Smooth muscle cell (in vitro differentiated cells): Measurements from ENCODE around the gene ABCF1. TPM values are rescaled to one million over a fixed set of nuclear protein-coding genes. Genes with fewer than 3 reads are reported as not detected.
A peak's percentile ranks its signal among the peaks of the same experiment; 100 is the strongest.
"Not testable (repeated sequence)": the region's sequence is repeated elsewhere in the genome, so short reads cannot be mapped to it uniquely, and the experiment has no call there.

Source experiments
- DNase-seq: peaks from one replicate; lab custom pipeline; 2025; ENCODE audit not compliant: unreplicated experiment; lab: John Stamatoyannopoulos, UW
- H2AFZ ChIP-seq: fragments of 200-600 bp; sonication (generic); 2 replicates; pipeline ENCODE4 v1.6.0; 2016; ENCODE audit warnings: antibody characterized with exemption, low read depth, mild to moderate bottlenecking
- H3F3A ChIP-seq: fragments of 200-600 bp; sonication (generic); 2 replicates; pipeline ENCODE4 v1.6.0; 2017; ENCODE audit warnings: antibody characterized with exemption, low read depth
- H3K27ac ChIP-seq: fragments of 200-600 bp; sonication (generic); 2 replicates; pipeline ENCODE4 v1.5.1; 2016; ENCODE audit warnings: low read depth, mild to moderate bottlenecking
- H3K27me3 ChIP-seq: fragments of 200-600 bp; sonication (generic); 2 replicates; pipeline ENCODE4 v1.6.1; 2016; ENCODE audit warnings: low read depth, mild to moderate bottlenecking
- H3K36me3 ChIP-seq: fragments of 200-600 bp; sonication (generic); 2 replicates; pipeline ENCODE4 v1.5.1; 2016; ENCODE audit warnings: low read depth
- H3K4me1 ChIP-seq: fragments of 200-600 bp; sonication (generic); 2 replicates; pipeline ENCODE4 v1.5.1; 2016; ENCODE audit warnings: low read depth
- H3K4me2 ChIP-seq: fragments of 200-600 bp; sonication (generic); 2 replicates; pipeline ENCODE4 v1.6.0; 2016; ENCODE audit warnings: mild to moderate bottlenecking
- H3K4me3 ChIP-seq: fragments of 200-600 bp; sonication (generic); 2 replicates; pipeline ENCODE4 v1.5.1; 2016; ENCODE audit warnings: mild to moderate bottlenecking
- H3K79me2 ChIP-seq: fragments of 200-600 bp; sonication (generic); 2 replicates; pipeline ENCODE4 v1.6.0; 2016; ENCODE audit warnings: low read depth, mild to moderate bottlenecking
- H3K9ac ChIP-seq: fragments of 200-600 bp; sonication (generic); 2 replicates; pipeline ENCODE4 v1.6.0; 2016; ENCODE audit warnings: low read depth
- H3K9me3 ChIP-seq: fragments of 200-600 bp; sonication (generic); replicated peaks from 2 replicates; pipeline ENCODE4 v1.5.1; 2016; ENCODE audit warnings: low read depth
- H4K20me1 ChIP-seq: fragments of 200-600 bp; sonication (generic); 2 replicates; pipeline ENCODE4 v1.6.0; 2016; ENCODE audit warnings: low read depth
- WGBS: methylation state at CpG from one replicate; pipeline ENCODE4 v1.1.7; 2016; ENCODE audit warnings: low lambda C conversion rate; 5-methylcytosine and 5-hydroxymethylcytosine counted together
- polyA plus RNA-seq: library from polyadenylated mRNA; unstranded; fragments of >200 nt; fragmentation: Nextera tagmentation; extraction: Ambion mirVana; gene quantifications from 2 replicates; pipeline ENCODE4 v1.2.1, GENCODE V29; 2016
- total RNA-seq: library from RNA; depleted of rRNA; stranded (reverse); fragments of >200 nt; gene quantifications from 2 replicates; pipeline ENCODE4 v1.2.3, GENCODE V29; 2014
- TF ChIP-seq, protein P1 (sequence below): fragments of 200-600 bp; sonication (generic); IDR thresholded peaks from 2 replicates; pipeline ENCODE4 v1.5.1; 2017; ENCODE audit warnings: borderline replicate concordance, mild to moderate bottlenecking, antibody characterized with exemption; ENCODE audit not compliant: insufficient read depth, poor library complexity, severe bottlenecking

ABCF1 gene
- total RNA-seq (25.2 and 34.7 TPM in 2 replicates), polyA plus RNA-seq (39.1 and 57.3 TPM in 2 replicates)

DNA sequence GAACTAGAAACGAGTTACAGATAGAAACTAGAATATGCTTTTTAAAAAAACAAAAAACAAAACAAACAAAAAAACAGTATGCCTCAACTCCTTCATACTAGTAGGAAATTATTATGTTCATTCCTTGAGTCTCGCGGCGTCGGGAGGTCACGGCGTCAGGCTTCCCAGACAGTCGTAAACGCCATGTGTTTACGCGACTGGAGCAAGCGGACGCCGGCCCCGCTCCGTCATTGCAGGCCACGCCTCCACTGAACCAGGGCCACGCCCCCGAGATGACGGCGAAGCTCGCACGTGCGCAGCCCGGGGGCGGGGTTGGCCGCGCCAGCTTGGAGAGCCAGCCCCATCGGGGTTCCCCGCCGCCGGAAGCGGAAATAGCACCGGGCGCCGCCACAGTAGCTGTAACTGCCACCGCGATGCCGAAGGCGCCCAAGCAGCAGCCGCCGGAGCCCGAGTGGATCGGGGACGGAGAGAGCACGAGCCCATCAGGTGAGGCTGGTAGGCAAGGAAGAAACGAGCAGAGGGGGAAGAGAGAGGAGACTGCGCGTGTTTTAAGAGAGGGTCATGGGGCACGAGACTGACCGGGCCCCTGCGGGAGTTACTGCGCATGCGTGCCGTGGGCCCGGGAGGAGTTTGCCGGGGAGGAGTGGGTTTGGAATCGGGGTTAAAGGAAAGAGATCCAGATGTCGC, at the start of gene ABCF1:
ABCF1 (plus strand) TSS at position 368 of the 687 bp plus-strand sequence; CDS start at position 414, 46 bp downstream.
- Histone ChIP-seq H3K36me3 (no peaks in the 10 kb centered on the region), H3K4me2 (peak within 1 kb of the TSS; percentile 97), H3K9me3 (no peaks in the 10 kb centered on the region), H3K27me3 (no peaks in the 10 kb centered on the region), H4K20me1 (peaks cover 43% of the 10 kb centered on the region), H3K27ac (peak within 1 kb of the TSS; percentile 96), H3K4me3 (peak within 1 kb of the TSS; percentile 82), H3K4me1 (peaks cover 21% of the 10 kb centered on the region), H3K9ac (peak within 1 kb of the TSS; percentile 97), H3F3A (no peaks in the 10 kb centered on the region), H2AFZ (peak within 1 kb of the TSS; percentile 98), H3K79me2 (peaks cover 55% of the 10 kb centered on the region)
- under 1% methylated on average over 59 of the region's 59 CpGs for WGBS
- TF ChIP-seq, protein P1, sequence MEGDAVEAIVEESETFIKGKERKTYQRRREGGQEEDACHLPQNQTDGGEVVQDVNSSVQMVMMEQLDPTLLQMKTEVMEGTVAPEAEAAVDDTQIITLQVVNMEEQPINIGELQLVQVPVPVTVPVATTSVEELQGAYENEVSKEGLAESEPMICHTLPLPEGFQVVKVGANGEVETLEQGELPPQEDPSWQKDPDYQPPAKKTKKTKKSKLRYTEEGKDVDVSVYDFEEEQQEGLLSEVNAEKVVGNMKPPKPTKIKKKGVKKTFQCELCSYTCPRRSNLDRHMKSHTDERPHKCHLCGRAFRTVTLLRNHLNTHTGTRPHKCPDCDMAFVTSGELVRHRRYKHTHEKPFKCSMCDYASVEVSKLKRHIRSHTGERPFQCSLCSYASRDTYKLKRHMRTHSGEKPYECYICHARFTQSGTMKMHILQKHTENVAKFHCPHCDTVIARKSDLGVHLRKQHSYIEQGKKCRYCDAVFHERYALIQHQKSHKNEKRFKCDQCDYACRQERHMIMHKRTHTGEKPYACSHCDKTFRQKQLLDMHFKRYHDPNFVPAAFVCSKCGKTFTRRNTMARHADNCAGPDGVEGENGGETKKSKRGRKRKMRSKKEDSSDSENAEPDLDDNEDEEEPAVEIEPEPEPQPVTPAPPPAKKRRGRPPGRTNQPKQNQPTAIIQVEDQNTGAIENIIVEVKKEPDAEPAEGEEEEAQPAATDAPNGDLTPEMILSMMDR, result no peak
- peak; percentile 95 for DNase-seq

DNA sequence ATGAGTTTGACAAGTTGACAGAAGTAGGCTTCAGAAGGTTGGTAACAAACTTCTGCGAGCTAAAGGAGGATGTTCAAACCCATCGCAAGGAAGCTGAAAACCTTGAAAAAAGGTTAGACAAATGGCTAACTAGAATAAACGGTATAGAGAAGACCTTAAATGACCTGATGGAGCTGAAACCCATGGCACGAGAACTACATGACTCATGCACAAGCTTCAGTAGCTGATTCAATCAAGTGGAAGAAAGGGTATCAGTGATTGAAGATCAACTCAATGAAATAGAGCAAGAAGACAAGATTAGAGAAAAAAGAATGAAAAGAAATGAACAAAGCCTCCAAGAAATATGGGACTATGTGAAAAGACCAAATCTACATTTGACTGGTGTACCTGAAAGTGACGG, 49.3 kb upstream of the ABCF1 start:
- not testable (repeated sequence) for H3K4me1 ChIP-seq, H3K27me3 ChIP-seq, H3K4me3 ChIP-seq, H2AFZ ChIP-seq, H3K36me3 ChIP-seq, H4K20me1 ChIP-seq, H3K79me2 ChIP-seq, H3K4me2 ChIP-seq, H3K9ac ChIP-seq, H3K9me3 ChIP-seq, H3F3A ChIP-seq, DNase-seq
- H3K27ac ChIP-seq, result peak overlapping the region; percentile 6
- WGBS, result 83% methylated on average over 5 of the region's 5 CpGs

DNA sequence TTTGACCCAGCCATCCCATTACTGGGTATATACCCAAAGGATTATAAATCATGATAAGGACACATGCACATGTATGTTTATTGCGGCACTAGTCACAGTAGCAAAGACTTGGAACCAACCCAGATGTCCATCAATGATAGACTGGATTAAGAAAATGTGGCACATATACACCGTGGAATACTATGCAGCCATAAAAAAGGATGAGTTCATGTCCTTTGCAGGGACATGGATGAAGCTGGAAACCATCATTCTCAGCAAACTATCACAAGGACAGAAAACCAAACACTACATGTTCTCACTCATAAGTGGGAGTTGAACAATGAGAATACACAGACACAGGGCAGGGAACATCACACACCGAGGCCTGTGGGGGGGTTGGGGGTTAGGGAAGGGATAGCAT, 44.8 kb upstream of the ABCF1 start:
- not testable (repeated sequence) for H3K9me3 ChIP-seq, DNase-seq
- WGBS, result 92% methylated on average over 3 of the region's 3 CpGs

DNA sequence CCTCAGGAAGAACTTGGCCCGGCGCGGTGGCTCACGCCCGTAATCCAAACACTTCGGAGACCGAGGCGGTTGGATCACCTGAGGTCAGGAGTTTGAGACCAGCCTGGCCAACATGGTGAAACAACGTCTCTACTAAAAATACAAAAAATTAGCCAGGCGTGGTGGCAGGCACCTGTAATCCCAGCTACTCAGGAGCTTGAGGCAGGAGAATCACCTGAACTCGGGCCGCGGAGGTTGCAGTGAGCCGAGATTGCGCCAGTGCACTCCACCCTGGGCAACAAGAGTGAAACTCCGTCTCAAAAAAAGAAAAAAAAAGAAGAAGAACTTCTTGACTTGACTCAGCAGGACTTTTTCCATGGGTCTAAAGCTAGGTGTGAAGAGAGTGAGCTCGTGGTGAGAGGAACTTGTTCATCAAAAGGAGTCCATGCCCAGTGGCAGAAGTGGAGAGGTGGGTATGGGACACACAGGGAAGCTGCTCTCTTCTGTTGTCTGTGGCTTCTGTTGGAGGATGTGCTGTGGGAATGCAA, 41.8 kb upstream of the ABCF1 start:
- H3F3A ChIP-seq, H4K20me1 ChIP-seq: not testable (repeated sequence)

More for the DNA sequence above, 44.8 kb upstream of the ABCF1 start:
- H3K9ac ChIP-seq, H3K4me3 ChIP-seq, H3F3A ChIP-seq, H3K36me3 ChIP-seq, H3K27me3 ChIP-seq, H3K79me2 ChIP-seq, H3K4me2 ChIP-seq, H3K4me1 ChIP-seq, H2AFZ ChIP-seq, H4K20me1 ChIP-seq, H3K27ac ChIP-seq: not testable (repeated sequence)

DNA sequence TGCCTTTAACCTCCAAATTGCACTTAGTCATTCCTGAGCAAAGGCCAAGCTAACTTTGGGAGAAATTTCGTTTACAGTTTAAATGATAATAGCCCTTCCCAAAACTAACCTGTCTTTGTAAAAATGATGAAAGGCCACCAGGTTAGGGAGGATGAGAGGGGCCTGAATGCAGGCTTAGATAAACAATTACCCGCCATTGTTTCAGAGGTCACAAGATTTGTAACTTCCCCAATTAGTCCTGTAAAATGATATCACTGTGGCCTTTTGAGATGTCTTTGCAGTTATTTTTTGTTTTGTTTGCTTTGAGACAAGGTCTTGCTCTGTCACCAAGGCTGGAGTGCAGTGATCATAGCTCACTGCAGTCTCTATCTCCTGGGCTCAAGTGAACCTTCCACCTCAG, 41.2 kb upstream of the ABCF1 start:
- no peak overlapping the region for H3K27ac ChIP-seq
- H3F3A ChIP-seq, result no peaks in the 10 kb centered on the region
- DNase-seq, result no peak
- no peaks in the 10 kb centered on the region for H3K27me3 ChIP-seq
- no peak overlapping the region for H3K9ac ChIP-seq
- no peaks in the 10 kb centered on the region for H4K20me1 ChIP-seq
- no peaks in the 10 kb centered on the region for H3K4me1 ChIP-seq
- H3K4me3 ChIP-seq, result no peak overlapping the region
- H3K4me2 ChIP-seq, result no peak overlapping the region
- H2AFZ ChIP-seq, result no peak overlapping the region
- no peaks in the 10 kb centered on the region for H3K9me3 ChIP-seq
- H3K36me3 ChIP-seq, result no peaks in the 10 kb centered on the region
- 80% methylated on average over 2 of the region's 2 CpGs for WGBS
- no peaks in the 10 kb centered on the region for H3K79me2 ChIP-seq
- TF ChIP-seq, protein P1, result no peak

More for the DNA sequence above, 41.8 kb upstream of the ABCF1 start:
- not testable (repeated sequence) for H3K9me3 ChIP-seq, H3K9ac ChIP-seq, H3K4me2 ChIP-seq, H3K27me3 ChIP-seq, H2AFZ ChIP-seq, H3K4me3 ChIP-seq, H3K79me2 ChIP-seq, H3K36me3 ChIP-seq, H3K27ac ChIP-seq, DNase-seq, H3K4me1 ChIP-seq
- 90% methylated on average over 17 of the region's 17 CpGs for WGBS
